Bronchial epithelial cell (primary cell): ENCODE measurements around the gene FBN2. TPM values are rescaled to one million over a fixed set of nuclear protein-coding genes. Genes with fewer than 3 reads are reported as not detected.
"Not testable (repeated sequence)": the region's sequence is repeated elsewhere in the genome, so short reads cannot be mapped to it uniquely, and the experiment has no call there.

ENCODE experiments used
- DNase-seq: peaks from one replicate; pipeline ENCODE4 v3.0.0-alpha.2; 2010; ENCODE audit warnings: low read depth
- FAIRE-seq: peaks from 2 replicates; lab custom pipeline; 2011; peaks lifted over from hg19 to GRCh38; lab: Jason Lieb, UNC
- H3K27me3 ChIP-seq: 2 replicates; pipeline ENCODE4 v1.5.1; 2011; ENCODE audit warnings: low read length; ENCODE audit not compliant: control insufficient read depth, insufficient read depth
- H3K36me3 ChIP-seq: 2 replicates; pipeline ENCODE4 v1.5.1; 2011; ENCODE audit warnings: low read length; ENCODE audit not compliant: control insufficient read depth, insufficient read depth
- H3K4me3 ChIP-seq: 2 replicates; pipeline ENCODE4 v1.5.1; 2011; ENCODE audit warnings: mild to moderate bottlenecking, low read depth, low read length, control low read depth
- CTCF ChIP-seq: IDR thresholded peaks from 2 replicates; pipeline ENCODE4 v1.5.1; 2011; ENCODE audit warnings: mild to moderate bottlenecking, moderate library complexity, low read length, control low read depth, inconsistent platforms; ENCODE audit not compliant: insufficient read depth, severe bottlenecking
- total RNA-seq: library from RNA; depleted of rRNA; stranded (reverse); fragments of >200 nt; gene quantifications from 2 replicates; pipeline ENCODE4 v1.2.1, GENCODE V29; 2014

The FBN2 gene
- total RNA-seq, 1 donor from 2014 or later, result 49.0 TPM

- DNase-seq (no peak), FAIRE-seq (no peak)
- TF ChIP-seq CTCF, result no peak
- no peak overlapping the region for H3K4me3 ChIP-seq
- H3K27me3 ChIP-seq, result no peaks in the 10 kb centered on the region
- H3K36me3 ChIP-seq, result no peaks in the 10 kb centered on the region
Measured at GRCh38 chr5:128519827-128520226, 18.2 kb downstream of the FBN2 start.

DNA sequence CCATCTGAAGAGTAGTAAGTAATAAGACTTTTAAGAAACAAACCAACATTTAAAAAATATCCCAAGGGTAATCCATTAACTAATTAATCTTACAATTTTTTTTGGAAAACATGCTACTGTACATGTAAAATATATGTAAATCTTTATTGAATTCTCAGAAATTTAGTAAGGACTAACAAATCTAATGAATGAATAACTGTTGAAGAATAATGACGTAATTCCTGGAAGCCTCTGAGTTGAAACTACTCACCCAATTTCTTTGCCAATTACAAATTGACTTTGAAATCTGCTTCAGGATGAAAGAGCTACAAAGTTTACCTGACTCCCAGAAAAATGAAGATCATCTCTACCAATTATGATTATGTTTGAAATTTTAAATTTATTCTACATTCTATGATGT is 21.1 kb downstream of the FBN2 start:
- no peak for TF ChIP-seq CTCF
- FAIRE-seq (no peak), DNase-seq (no peak)
- Histone ChIP-seq H3K4me3 (no peak overlapping the region), H3K27me3 (no peaks in the 10 kb centered on the region), H3K36me3 (no peaks in the 10 kb centered on the region)

- Histone ChIP-seq H3K36me3 (no peaks in the 10 kb centered on the region), H3K27me3 (no peaks in the 10 kb centered on the region), H3K4me3 (no peak overlapping the region)
- DNase-seq (no peak), FAIRE-seq (no peak)
- TF ChIP-seq CTCF, result no peak
Measured at GRCh38 chr5:128513806-128514205, 24.2 kb downstream of the FBN2 start.

- no peak overlapping the region for H3K4me3 ChIP-seq
- FAIRE-seq (no peak), DNase-seq (no peak)
- no peaks in the 10 kb centered on the region for H3K36me3 ChIP-seq
- no peak for TF ChIP-seq CTCF
- H3K27me3 ChIP-seq, result no peaks in the 10 kb centered on the region
Measured at GRCh38 chr5:128512894-128513293, 25.2 kb downstream of the FBN2 start.

- Histone ChIP-seq H3K36me3 (no peaks in the 10 kb centered on the region), H3K27me3 (no peaks in the 10 kb centered on the region), H3K4me3 (no peak overlapping the region)
- FAIRE-seq (no peak), DNase-seq (no peak)
- no peak for TF ChIP-seq CTCF
Measured at GRCh38 chr5:128506643-128507042, 31.4 kb downstream of the FBN2 start.

DNA sequence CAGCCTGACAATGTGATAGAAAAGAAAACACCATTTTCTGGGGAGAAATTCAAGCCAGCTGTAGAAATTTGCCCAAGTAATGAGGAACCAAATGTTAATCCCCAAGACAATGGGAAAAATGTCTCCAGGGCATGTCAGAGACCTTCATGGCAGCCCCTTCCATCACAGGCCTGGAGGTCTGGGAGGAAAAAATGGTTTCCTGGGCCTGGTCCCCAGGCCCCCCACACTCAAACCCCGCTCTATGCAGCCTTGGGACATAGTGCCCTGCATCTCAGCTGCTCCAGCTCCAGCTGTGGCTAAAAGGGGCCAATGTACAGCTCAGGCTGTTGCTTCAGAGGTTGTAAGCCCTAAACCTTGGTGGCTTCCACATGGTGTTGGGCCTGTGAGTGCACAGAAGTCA is 34.3 kb downstream of the FBN2 start:
- H3K36me3 ChIP-seq, H3K27me3 ChIP-seq, H3K4me3 ChIP-seq, DNase-seq, FAIRE-seq: not testable (repeated sequence)
